GM18507 (cell line): ENCODE measurements around the gene RAB40C.

Experiments used
- DNase-seq: peaks from one replicate; pipeline ENCODE4 v3.0.0; 2011; ENCODE audit warnings: low read depth; ENCODE audit not compliant: insufficient read length; ENCODE audit errors: extremely low spot score
- FAIRE-seq: peaks from 2 replicates; lab custom pipeline; 2011; peaks lifted over from hg19 to GRCh38; lab: Jason Lieb, UNC

Gene RAB40C

DNA sequence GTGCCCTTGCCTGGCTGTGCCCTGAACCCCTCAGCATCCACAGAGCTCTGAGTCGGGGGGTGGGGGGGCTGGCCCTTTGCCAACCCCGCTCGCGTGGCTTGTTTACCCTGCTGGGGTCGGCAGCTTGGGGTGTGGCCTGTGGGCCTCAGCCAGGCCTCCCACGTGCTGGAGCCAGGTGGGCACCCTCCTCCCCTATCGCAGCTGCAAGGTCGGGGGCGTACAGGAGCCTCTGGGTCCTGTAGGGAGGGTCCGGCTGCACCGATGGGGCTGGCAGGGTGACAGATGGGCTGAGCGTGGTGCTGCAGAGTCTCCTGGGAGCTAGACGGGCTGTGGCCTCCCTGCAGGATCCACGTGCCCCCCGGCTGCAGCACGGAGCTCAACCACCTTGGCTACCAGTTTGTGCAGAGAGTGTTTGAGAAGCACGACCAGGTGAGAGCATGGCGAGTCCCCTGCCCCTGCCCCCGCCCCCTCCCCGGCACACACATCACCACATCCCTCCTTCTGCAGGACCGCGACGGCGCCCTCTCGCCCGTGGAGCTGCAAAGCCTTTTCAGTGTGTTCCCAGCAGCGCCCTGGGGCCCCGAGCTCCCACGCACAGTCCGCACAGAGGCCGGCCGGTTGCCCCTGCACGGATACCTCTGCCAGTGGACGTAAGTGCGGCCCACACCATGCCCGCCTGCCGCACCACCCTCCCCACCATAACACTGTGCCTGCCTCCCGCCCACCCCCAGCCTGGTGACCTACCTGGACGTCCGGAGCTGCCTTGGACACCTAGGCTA lies 81.7 kb downstream of the RAB40C start:
- FAIRE-seq (no peak), DNase-seq (no peak)

GRCh38 chr16:672371-672770 lies 82.5 kb downstream of the RAB40C start:
- FAIRE-seq (no peak), DNase-seq (no peak)

GRCh38 chr16:672851-673250 lies 83.0 kb downstream of the RAB40C start:
- DNase-seq (no peak), FAIRE-seq (no peak)

DNA sequence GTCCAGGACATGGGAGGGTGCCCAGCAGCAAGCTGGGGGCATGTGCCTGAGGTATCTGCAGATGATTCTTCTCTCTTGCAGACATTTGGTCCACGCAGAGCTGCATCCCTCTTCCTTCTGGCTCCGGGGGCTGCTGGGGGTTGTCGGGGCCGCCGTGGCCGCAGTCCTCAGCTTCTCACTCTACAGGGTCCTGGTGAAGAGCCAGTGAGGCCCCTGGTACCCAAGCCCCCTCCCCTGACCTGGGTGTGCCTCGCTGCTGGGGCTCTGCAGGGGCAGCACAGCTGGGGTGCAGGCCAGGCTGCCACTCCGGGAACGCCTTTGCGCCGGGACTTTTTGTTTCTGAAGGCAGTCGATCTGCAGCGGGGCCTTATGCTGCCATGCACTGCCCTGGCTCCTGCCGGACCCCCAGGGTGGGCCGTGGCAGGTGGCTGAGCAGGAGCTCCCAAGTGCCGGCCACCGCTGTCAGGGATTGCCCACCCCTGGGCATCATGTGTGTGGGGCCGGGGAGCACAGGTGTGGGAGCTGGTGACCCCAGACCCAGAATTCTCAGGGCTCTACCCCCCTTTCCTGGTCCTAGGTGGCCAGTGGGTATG lies 83.6 kb downstream of the RAB40C start:
- FAIRE-seq: no peak

DNA sequence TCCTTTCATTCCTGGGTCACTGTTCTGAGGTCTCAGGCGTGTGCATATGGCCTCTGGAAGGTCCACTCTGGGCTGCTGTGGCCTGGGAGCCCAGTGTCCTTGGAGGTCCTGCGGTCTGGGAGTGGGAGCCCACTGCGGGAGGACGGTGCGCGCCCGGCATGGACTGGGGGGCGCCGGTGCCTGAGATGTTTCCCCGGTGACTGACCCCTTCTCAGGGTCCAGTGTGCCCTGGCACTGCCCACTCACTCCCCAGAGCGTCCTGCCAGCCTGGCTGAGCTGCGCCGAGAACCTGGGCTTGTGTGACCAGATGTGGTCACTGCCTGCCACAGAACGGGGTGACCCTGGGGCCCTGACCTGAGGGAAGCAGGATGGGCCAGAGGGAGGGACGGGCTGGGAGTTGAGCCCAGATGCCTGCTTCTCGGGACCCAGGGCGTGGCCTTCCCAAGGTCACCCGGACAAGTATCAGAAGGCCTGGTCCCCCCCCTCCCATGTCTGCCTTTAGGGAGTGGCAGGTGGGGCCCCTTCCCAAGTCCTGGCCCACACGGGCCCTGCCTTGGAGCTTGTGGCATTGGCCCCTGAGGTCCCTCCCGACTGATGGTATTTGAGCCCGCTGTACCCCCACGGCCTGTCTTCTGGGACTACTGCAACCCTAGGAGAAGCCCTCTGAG lies 84.5 kb downstream of the RAB40C start:
- DNase-seq (no peak), FAIRE-seq (no peak)

More for the DNA sequence above, 83.6 kb downstream of the RAB40C start:
- DNase-seq: no peak

- DNase-seq (no peak), FAIRE-seq (no peak)
Measured at GRCh38 chr16:674968-675883, 85.4 kb downstream of the RAB40C start, which contains the start of gene RHBDL1. RHBDL1 (plus strand) TSS chr16:675671; CDS start chr16:675791, 120 bp downstream.

DNA sequence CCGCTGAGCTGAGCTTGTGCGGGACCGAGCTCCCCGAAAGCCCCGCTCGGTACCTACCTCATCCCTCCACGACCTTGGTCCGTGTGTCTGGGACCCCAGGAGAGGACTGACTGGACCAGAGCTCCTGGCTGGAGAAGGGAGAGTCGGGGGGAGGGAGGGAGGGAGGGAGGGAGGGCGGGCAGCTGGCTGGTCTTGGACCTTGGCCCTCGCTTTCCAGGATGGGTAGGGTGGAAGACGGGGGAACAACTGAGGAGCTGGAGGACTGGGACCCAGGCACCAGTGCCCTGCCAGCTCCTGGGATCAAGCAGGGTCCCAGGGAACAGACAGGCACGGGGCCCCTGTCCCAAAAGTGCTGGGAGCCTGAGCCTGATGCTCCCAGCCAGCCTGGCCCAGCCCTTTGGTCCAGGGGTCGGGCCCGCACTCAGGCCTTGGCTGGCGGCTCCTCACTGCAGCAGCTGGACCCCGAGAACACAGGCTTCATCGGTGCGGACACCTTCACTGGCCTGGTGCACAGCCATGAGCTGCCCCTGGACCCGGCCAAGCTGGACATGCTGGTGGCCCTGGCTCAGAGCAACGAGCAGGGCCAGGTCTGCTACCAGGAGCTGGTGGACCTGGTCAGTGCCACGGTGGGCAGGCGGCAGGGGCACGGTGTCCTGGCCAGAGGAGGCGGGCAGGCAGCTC lies 86.2 kb downstream of the RAB40C start:
- FAIRE-seq (no peak), DNase-seq (no peak)

- FAIRE-seq (no peak), DNase-seq (no peak)
Measured at GRCh38 chr16:676565-676902, 86.7 kb downstream of the RAB40C start.

- FAIRE-seq (no peak), DNase-seq (no peak)
Measured at GRCh38 chr16:676913-677312, 87.0 kb downstream of the RAB40C start.

GRCh38 chr16:677316-678190 lies 87.7 kb downstream of the RAB40C start:
- FAIRE-seq (no peak), DNase-seq (no peak)

DNA sequence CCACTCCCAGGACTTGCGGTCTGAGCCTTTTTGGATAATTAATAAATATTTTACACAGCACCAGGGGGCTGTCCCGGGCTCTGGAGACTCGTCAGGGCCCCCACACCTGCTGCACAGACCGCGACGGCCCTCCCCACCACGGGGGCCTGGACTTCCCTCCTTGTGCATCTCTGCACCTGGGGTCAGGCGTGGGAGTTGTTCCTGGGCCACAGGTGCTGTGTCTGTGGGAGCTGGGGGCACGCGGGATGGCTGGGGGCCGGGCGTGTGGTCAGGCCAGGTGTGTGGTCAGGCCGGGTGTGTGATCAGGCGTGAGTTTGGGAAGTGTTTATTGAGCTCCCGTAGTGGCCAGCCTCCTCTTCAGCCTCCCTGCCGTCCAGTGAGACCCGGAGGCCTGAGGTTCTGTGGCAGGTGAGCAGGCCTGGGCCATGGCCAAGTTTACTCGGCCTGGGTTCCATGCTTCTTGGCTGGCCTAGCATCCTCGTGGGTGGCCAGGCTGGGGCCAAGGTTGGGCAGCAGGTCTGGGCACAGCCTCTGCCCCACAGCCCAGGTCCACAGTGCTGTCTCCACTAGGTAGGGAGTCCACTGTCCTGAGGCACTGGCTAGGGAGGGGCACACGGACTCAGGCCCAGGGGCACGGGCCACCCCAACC lies 88.5 kb downstream of the RAB40C start:
- no peak for DNase-seq
- no peak for FAIRE-seq
